Mesendoderm (in vitro differentiated cells): ENCODE measurements around the gene GUCY1A2.

ENCODE experiments used
- DNase-seq: peaks from one replicate; pipeline ENCODE4 v3.0.0; 2013
- H2AK5ac ChIP-seq: 2 replicates; pipeline ENCODE4 v1.6.1; 2013; ENCODE audit warnings: low read length, inconsistent platforms
- H2BK120ac ChIP-seq: 2 replicates; pipeline ENCODE4 v1.6.1; 2013; ENCODE audit warnings: low read depth, mild to moderate bottlenecking, low read length, moderate library complexity, mixed read lengths
- H2BK15ac ChIP-seq: replicated peaks from 2 replicates; pipeline ENCODE4 v1.6.1; 2013; ENCODE audit warnings: low read depth, mild to moderate bottlenecking, moderate library complexity
- H2BK5ac ChIP-seq: 2 replicates; pipeline ENCODE4 v1.6.1; 2013; ENCODE audit warnings: low read length, inconsistent platforms
- H3K18ac ChIP-seq: 2 replicates; pipeline ENCODE4 v1.6.1; 2013; ENCODE audit warnings: mild to moderate bottlenecking, low read length, mixed read lengths
- H3K23ac ChIP-seq: one replicate; pipeline ENCODE4 v1.6.1; 2013; ENCODE audit warnings: low read length
- H3K27ac ChIP-seq: 2 replicates; pipeline ENCODE4 v1.5.1; 2013; ENCODE audit warnings: low read depth, mild to moderate bottlenecking, inconsistent platforms, low read length, moderate library complexity
- H3K27me3 ChIP-seq: 2 replicates; pipeline ENCODE4 v1.6.1; 2013; ENCODE audit warnings: low read length, control low read depth, mild to moderate bottlenecking, inconsistent platforms; ENCODE audit not compliant: insufficient read depth, poor library complexity
- H3K36me3 ChIP-seq: 2 replicates; pipeline ENCODE4 v1.6.1; 2013; ENCODE audit warnings: low read length, inconsistent platforms; ENCODE audit not compliant: control insufficient read depth, insufficient read depth
- H3K4ac ChIP-seq: one replicate; pipeline ENCODE4 v1.6.1; 2013; ENCODE audit warnings: low read depth, mild to moderate bottlenecking, low read length, moderate library complexity
- H3K4me1 ChIP-seq: 2 replicates; pipeline ENCODE4 v1.6.1; 2013; ENCODE audit warnings: low read depth, low read length, inconsistent platforms; ENCODE audit not compliant: control insufficient read depth
- H3K4me2 ChIP-seq: 2 replicates; pipeline ENCODE4 v1.6.1; 2013; ENCODE audit warnings: low read length
- H3K4me3 ChIP-seq: 2 replicates; pipeline ENCODE4 v1.5.1; 2013; ENCODE audit warnings: mild to moderate bottlenecking, low read length
- H3K56ac ChIP-seq: one replicate; pipeline ENCODE4 v1.6.1; 2013; ENCODE audit warnings: low read length
- H3K79me1 ChIP-seq: 2 replicates; pipeline ENCODE4 v1.6.1; 2013; ENCODE audit warnings: low read length, inconsistent platforms
- H3K79me2 ChIP-seq: 2 replicates; pipeline ENCODE4 v1.6.1; 2013; ENCODE audit warnings: mild to moderate bottlenecking, low read length; ENCODE audit not compliant: control insufficient read depth, insufficient read depth
- H3K9ac ChIP-seq: 2 replicates; pipeline ENCODE4 v1.6.1; 2013; ENCODE audit warnings: low read length, inconsistent platforms
- H4K5ac ChIP-seq: one replicate; pipeline ENCODE4 v1.6.1; 2013; ENCODE audit warnings: low read length
- H4K8ac ChIP-seq: one replicate; pipeline ENCODE4 v1.6.1; 2013; ENCODE audit warnings: low read depth, mild to moderate bottlenecking, control low read depth, low read length, moderate library complexity
- WGBS: extraction: QIAGEN DNeasy Blood & Tissue Kit; methylation state at CpG from one replicate; pipeline ENCODE4 v1.1.7; 2013; ENCODE audit warnings: low lambda C conversion rate, missing lambda C conversion rate; ENCODE audit not compliant: insufficient coverage; ENCODE audit errors: extremely low coverage; 5-methylcytosine and 5-hydroxymethylcytosine counted together

The GUCY1A2 gene

DNA sequence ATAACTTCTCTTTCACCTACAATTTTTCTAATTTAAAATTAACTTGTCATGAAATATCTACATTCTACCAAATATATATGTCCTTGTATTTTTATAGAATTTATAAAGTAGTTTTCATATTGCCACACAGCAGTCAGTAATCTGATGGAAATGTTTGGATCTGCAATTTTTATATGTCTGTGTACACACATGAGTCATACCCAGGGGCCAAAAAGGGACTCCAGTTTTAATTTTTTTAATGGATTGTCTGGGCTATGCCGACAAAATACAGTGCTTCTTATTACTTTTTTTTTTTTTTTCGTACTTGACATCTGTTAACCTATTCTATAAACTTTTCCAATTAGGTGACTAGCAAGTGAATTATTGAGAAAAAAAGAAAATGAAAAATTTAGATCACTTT, 6.3 kb downstream of the GUCY1A2 start:
- Histone ChIP-seq H3K4me3 (no peak overlapping the region), H2BK5ac (no peak overlapping the region), H3K56ac (no peak overlapping the region), H3K27ac (no peak overlapping the region), H3K23ac (no peak overlapping the region), H3K18ac (no peak overlapping the region), H2BK120ac (no peak overlapping the region), H3K4me1 (no peaks in the 10 kb centered on the region), H3K9ac (no peak overlapping the region), H3K79me2 (no peaks in the 10 kb centered on the region), H3K4ac (no peak overlapping the region), H4K5ac (no peak overlapping the region), H2AK5ac (no peak overlapping the region), H3K79me1 (no peaks in the 10 kb centered on the region), H3K36me3 (no peaks in the 10 kb centered on the region), H3K27me3 (no peaks in the 10 kb centered on the region), H2BK15ac (no peak overlapping the region), H3K4me2 (no peak overlapping the region), H4K8ac (no peak overlapping the region)
- no CpG with 5 or more reads among the region's 2 CpGs for WGBS
- DNase-seq, result no peak

DNA sequence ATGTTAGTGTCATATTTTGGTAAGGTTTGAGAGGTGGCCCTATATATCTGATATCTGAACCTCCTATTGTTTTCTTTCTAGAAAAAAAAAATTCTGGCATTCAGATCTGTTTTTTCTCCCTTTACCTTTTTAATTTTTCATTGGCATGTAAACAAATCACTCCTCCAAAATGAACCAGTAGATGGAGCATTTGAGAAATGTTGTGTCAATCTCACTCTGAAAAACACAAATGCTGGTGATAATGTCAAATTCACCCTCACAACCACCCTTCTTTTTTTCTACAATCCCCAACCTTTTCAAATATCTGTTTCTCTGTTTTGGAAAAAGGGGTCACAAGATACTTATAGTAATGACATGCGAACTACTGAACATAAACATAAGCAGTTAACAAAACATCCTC, 9.1 kb downstream of the GUCY1A2 start:
- no peaks in the 10 kb centered on the region for H3K79me1 ChIP-seq
- H2BK15ac ChIP-seq, result no peak overlapping the region
- H3K23ac ChIP-seq, result no peak overlapping the region
- no peak overlapping the region for H3K27ac ChIP-seq
- H3K27me3 ChIP-seq, result no peaks in the 10 kb centered on the region
- H3K18ac ChIP-seq, result no peak overlapping the region
- no peak overlapping the region for H4K8ac ChIP-seq
- H3K4ac ChIP-seq, result no peak overlapping the region
- no peaks in the 10 kb centered on the region for H3K36me3 ChIP-seq
- no peak overlapping the region for H2BK120ac ChIP-seq
- no peak overlapping the region for H3K4me3 ChIP-seq
- no peak for DNase-seq
- no CpG with 5 or more reads among the region's 1 CpG for WGBS
- H2AK5ac ChIP-seq, result no peak overlapping the region
- no peak overlapping the region for H3K4me2 ChIP-seq
- H4K5ac ChIP-seq, result no peak overlapping the region
- no peak overlapping the region for H3K56ac ChIP-seq
- H3K4me1 ChIP-seq, result no peaks in the 10 kb centered on the region
- H3K79me2 ChIP-seq, result no peaks in the 10 kb centered on the region
- H3K9ac ChIP-seq, result no peak overlapping the region
- H2BK5ac ChIP-seq, result no peak overlapping the region

DNA sequence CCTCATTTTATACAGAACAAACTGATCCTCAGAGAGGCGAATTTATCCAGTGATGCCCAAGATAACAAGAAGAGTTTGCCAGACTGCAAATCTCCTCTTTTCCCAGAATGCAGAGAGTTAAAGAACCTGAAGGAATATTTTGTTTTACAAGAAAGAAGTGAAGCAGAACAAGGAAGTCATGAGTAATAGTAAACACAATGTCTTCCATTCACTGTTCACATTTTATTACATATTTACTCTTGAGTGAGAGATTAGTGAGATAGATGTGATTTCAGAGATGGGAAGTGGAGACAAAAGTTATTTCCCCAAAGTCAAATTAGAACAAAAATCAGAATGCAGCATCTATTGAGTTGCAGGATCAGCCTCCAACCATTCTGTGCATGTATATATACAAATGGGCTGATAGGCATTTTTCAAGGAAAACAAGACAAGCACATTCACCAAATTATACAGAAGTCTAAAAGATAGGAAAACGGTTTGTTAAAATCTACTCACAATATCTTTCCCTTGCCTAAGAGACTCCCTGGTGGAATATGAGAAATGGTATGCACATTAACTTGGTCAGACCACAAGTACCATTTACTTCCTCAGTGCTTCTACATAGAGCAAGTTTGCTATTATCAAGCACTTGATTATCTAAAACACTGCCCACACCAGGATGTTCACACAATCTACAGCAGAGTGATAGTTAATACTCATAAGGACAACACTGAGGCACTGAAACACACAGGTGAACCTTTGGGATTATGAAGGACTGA, 12.0 kb downstream of the GUCY1A2 start:
- Histone ChIP-seq H3K36me3 (no peaks in the 10 kb centered on the region), H3K56ac (no peak overlapping the region), H3K9ac (no peak overlapping the region), H3K27ac (no peak overlapping the region), H2AK5ac (no peak overlapping the region), H2BK5ac (no peak overlapping the region), H3K4me2 (no peak overlapping the region), H3K4me3 (no peak overlapping the region), H3K27me3 (no peaks in the 10 kb centered on the region), H3K79me1 (no peaks in the 10 kb centered on the region), H2BK120ac (no peak overlapping the region), H3K4ac (no peak overlapping the region), H4K5ac (no peak overlapping the region), H3K79me2 (no peaks in the 10 kb centered on the region), H3K18ac (no peak overlapping the region), H4K8ac (no peak overlapping the region), H3K4me1 (no peaks in the 10 kb centered on the region), H3K23ac (no peak overlapping the region), H2BK15ac (no peak overlapping the region)
- DNase-seq, result no peak
- no CpG with 5 or more reads among the region's 2 CpGs for WGBS

DNA sequence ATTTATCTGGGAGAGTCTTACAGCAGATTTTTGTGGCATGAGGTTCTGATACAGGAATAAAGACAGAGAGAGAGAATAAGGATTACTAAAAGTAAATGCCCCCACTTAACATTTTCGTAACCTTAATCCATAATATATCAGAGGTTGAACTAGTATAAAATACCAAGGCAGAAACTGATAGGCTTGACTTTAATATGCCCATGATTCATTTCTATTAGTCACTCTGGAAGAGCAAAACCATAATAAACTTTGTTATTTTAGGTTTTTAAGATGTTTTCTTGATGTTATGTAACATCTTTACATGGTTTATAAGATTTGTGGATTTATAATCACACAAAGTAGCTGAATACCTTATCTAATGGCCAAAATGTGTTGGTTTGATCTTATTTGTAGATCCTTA, 19.1 kb downstream of the GUCY1A2 start:
- H3K4ac ChIP-seq, result no peak overlapping the region
- H2BK120ac ChIP-seq, result no peak overlapping the region
- H3K23ac ChIP-seq, result no peak overlapping the region
- H3K9ac ChIP-seq, result no peak overlapping the region
- H3K56ac ChIP-seq, result no peak overlapping the region
- H4K8ac ChIP-seq, result no peak overlapping the region
- no peak overlapping the region for H3K4me2 ChIP-seq
- no peaks in the 10 kb centered on the region for H3K79me2 ChIP-seq
- H2AK5ac ChIP-seq, result no peak overlapping the region
- no peak overlapping the region for H3K27ac ChIP-seq
- H3K4me1 ChIP-seq, result no peaks in the 10 kb centered on the region
- no peak overlapping the region for H2BK5ac ChIP-seq
- no CpG with 5 or more reads among the region's 1 CpG for WGBS
- H4K5ac ChIP-seq, result no peak overlapping the region
- no peak overlapping the region for H3K4me3 ChIP-seq
- no peak overlapping the region for H3K18ac ChIP-seq
- H2BK15ac ChIP-seq, result no peak overlapping the region
- no peaks in the 10 kb centered on the region for H3K27me3 ChIP-seq
- H3K36me3 ChIP-seq, result no peaks in the 10 kb centered on the region
- no peak for DNase-seq
- H3K79me1 ChIP-seq, result no peaks in the 10 kb centered on the region

DNA sequence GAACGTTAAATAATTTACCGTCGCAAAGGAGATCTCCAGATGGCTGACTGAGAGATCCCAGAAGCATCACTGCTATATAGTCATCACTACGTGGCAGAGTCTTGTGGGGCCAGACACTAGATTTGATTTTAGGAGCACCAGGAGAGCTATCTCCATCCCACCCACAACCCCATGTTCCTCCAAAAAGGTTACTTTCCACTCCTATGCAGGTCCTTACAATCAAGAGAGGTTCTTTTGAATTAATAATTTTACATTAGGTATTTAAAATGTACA, 19.4 kb downstream of the GUCY1A2 start:
- no peak overlapping the region for H3K4me2 ChIP-seq
- H3K4me3 ChIP-seq, result no peak overlapping the region
- H3K56ac ChIP-seq, result no peak overlapping the region
- H3K23ac ChIP-seq, result no peak overlapping the region
- no peak overlapping the region for H3K9ac ChIP-seq
- WGBS, result no CpG with 5 or more reads among the region's 4 CpGs
- no peak overlapping the region for H2AK5ac ChIP-seq
- H3K36me3 ChIP-seq, result no peaks in the 10 kb centered on the region
- no peaks in the 10 kb centered on the region for H3K4me1 ChIP-seq
- DNase-seq, result no peak
- H2BK5ac ChIP-seq, result no peak overlapping the region
- no peak overlapping the region for H3K4ac ChIP-seq
- H3K79me2 ChIP-seq, result no peaks in the 10 kb centered on the region
- H4K5ac ChIP-seq, result no peak overlapping the region
- H3K79me1 ChIP-seq, result no peaks in the 10 kb centered on the region
- H3K27ac ChIP-seq, result no peak overlapping the region
- H2BK15ac ChIP-seq, result no peak overlapping the region
- no peak overlapping the region for H2BK120ac ChIP-seq
- H4K8ac ChIP-seq, result no peak overlapping the region
- no peaks in the 10 kb centered on the region for H3K27me3 ChIP-seq
- H3K18ac ChIP-seq, result no peak overlapping the region
